Tibial nerve (tissue), 4 donors: ENCODE results near the gene LMX1B.

Source experiments
- CTCF ChIP-seq, 5 experiments: fragments of 200-600 bp in 3 of 5; fragments of 450-650 bp in 2 of 5; sonication (generic) in 3 of 5; IDR thresholded peaks; one replicate each; pipeline ENCODE4 v1.5.1; 2016 to 2019; ENCODE audit warnings: antibody characterized with exemption in 5 of 5, mild to moderate bottlenecking in 3 of 5, moderate library complexity in 2 of 5
- EP300 ChIP-seq, 2 donors: sonication (generic); formaldehyde crosslinking; IDR thresholded peaks; one replicate each; pipeline ENCODE4 v1.6.1; 2017; ENCODE audit warnings: antibody characterized with exemption in 2 of 2, mild to moderate bottlenecking in 1 of 2
- POLR2A ChIP-seq, 2 donors: fragments of 450-650 bp; IDR thresholded peaks; one replicate each; pipeline ENCODE4 v1.6.1; 2017; ENCODE audit warnings: antibody characterized with exemption in 2 of 2, mild to moderate bottlenecking in 2 of 2, moderate library complexity in 2 of 2

- TF ChIP-seq CTCF (IDR thresholded peaks at IDR 0.05) (no peak), POLR2A (IDR thresholded peaks at IDR 0.05) (no peak), EP300 (IDR thresholded peaks at IDR 0.05) (no peak)
These were observed 5.8 kb downstream of the LMX1B start for GRCh38 chr9:126619361-126620135.
